GM19397 (cell line): Measurements from ENCODE around the gene SYNC.

Source experiments
- ATAC-seq: cut with Tn5 transposase; IDR thresholded peaks from one replicate; pipeline ENCODE4 v1.9.1; 2021; ENCODE audit warnings: mild to moderate bottlenecking, moderate library complexity; ENCODE audit not compliant: unreplicated experiment

The SYNC gene

GRCh38 chr1:32702599-32703478, at the start of gene SYNC:
SYNC (minus strand) TSS chr1:32702770; CDS start chr1:32702660, 110 bp downstream.
- no peak for ATAC-seq

- ATAC-seq, result no peak
Measured at GRCh38 chr1:32749771-32750170, 47.2 kb upstream of the SYNC start.

- no peak for ATAC-seq
Measured at GRCh38 chr1:32749332-32749731, 46.8 kb upstream of the SYNC start.

GRCh38 chr1:32748926-32749325, 46.4 kb upstream of the SYNC start:
- no peak for ATAC-seq

- ATAC-seq, result no peak
Measured at GRCh38 chr1:32748348-32748747, 45.8 kb upstream of the SYNC start.

GRCh38 chr1:32746130-32746529, 43.6 kb upstream of the SYNC start:
- ATAC-seq, result no peak

GRCh38 chr1:32744071-32744425, 41.5 kb upstream of the SYNC start:
- no peak for ATAC-seq

- ATAC-seq, result no peak
Measured at GRCh38 chr1:32743380-32744070, 41.0 kb upstream of the SYNC start.

- ATAC-seq, result no peak
Measured at GRCh38 chr1:32742956-32743355, 40.4 kb upstream of the SYNC start.

- ATAC-seq, result no peak
Measured at GRCh38 chr1:32742199-32742947, 39.8 kb upstream of the SYNC start.

- no peak for ATAC-seq
Measured at GRCh38 chr1:32741413-32742198, 39.0 kb upstream of the SYNC start.

- ATAC-seq, result no peak
Measured at GRCh38 chr1:32741059-32741412, 38.5 kb upstream of the SYNC start.

- no peak for ATAC-seq
Measured at GRCh38 chr1:32736812-32737791, 34.5 kb upstream of the SYNC start.

- no peak for ATAC-seq
Measured at GRCh38 chr1:32733582-32734321, 31.2 kb upstream of the SYNC start.

GRCh38 chr1:32729254-32730046, 26.9 kb upstream of the SYNC start:
- ATAC-seq, result no peak

- ATAC-seq, result no peak
Measured at GRCh38 chr1:32728413-32729077, 26.0 kb upstream of the SYNC start.

- ATAC-seq, result no peak
Measured at GRCh38 chr1:32727876-32728275, 25.3 kb upstream of the SYNC start.

- ATAC-seq, result no peak
Measured at GRCh38 chr1:32725615-32725982, 23.0 kb upstream of the SYNC start.
